BJ (cell line): Measurements from ENCODE around the gene APMAP. TPM values are rescaled to one million over a fixed set of nuclear protein-coding genes. Genes with fewer than 3 reads are reported as not detected.

Experiments
- CTCF ChIA-PET: fragments of 350-600 bp; formaldehyde crosslinking; extraction: SDS; loops from one replicate; lab custom pipeline; 2021; ENCODE audit warnings: antibody characterized with exemption, inconsistent platforms; lab: Yijun Ruan, JAX
- POLR2A ChIA-PET: fragments of 300-600 bp; sonication (Branson Sonifier 250); formaldehyde crosslinking; extraction: SDS; loops from one replicate; lab custom pipeline; 2021; ENCODE audit warnings: antibody characterized with exemption; lab: Charles Lee
- DNase-seq: peaks from one replicate; pipeline ENCODE4 v3.0.0-alpha.2; 2011; ENCODE audit warnings: low read depth
- H3K27me3 ChIP-seq: 2 replicates; pipeline ENCODE4 v1.6.0; 2011; ENCODE audit warnings: low read length; ENCODE audit not compliant: control insufficient read depth, insufficient read depth
- H3K36me3 ChIP-seq: 2 replicates; pipeline ENCODE4 v1.5.1; 2011; ENCODE audit warnings: low read length; ENCODE audit not compliant: control insufficient read depth, insufficient read depth
- H3K4me3 ChIP-seq: 2 replicates; pipeline ENCODE4 v1.5.1; 2011; ENCODE audit warnings: low read depth, mild to moderate bottlenecking, control low read depth, low read length
- polyA plus RNA-seq: library from polyadenylated mRNA; depleted of rRNA; stranded (reverse); fragments of >200 nt; gene quantifications from 2 replicates; pipeline ENCODE4 v1.2.3, GENCODE V29; 2011
- TF ChIP-seq, protein P1 (sequence below): IDR thresholded peaks from 2 replicates; pipeline ENCODE4 v1.5.1; 2011; ENCODE audit warnings: low read depth, mild to moderate bottlenecking, control low read depth, inconsistent platforms, low read length, moderate library complexity; ENCODE audit not compliant: insufficient read depth

The APMAP gene
- polyA plus RNA-seq, 1 experiment, result 75.8 TPM

GRCh38 chr20:24993337-24994185 lies 1.0 kb upstream of the APMAP start:
- no peaks in the 10 kb centered on the region for H3K36me3 ChIP-seq
- 0 out of 2 replicates have a peak, but pooled peaks cover 4% of the 10 kb centered on the region for H3K27me3 ChIP-seq
- TF ChIP-seq, protein P1, sequence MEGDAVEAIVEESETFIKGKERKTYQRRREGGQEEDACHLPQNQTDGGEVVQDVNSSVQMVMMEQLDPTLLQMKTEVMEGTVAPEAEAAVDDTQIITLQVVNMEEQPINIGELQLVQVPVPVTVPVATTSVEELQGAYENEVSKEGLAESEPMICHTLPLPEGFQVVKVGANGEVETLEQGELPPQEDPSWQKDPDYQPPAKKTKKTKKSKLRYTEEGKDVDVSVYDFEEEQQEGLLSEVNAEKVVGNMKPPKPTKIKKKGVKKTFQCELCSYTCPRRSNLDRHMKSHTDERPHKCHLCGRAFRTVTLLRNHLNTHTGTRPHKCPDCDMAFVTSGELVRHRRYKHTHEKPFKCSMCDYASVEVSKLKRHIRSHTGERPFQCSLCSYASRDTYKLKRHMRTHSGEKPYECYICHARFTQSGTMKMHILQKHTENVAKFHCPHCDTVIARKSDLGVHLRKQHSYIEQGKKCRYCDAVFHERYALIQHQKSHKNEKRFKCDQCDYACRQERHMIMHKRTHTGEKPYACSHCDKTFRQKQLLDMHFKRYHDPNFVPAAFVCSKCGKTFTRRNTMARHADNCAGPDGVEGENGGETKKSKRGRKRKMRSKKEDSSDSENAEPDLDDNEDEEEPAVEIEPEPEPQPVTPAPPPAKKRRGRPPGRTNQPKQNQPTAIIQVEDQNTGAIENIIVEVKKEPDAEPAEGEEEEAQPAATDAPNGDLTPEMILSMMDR, result peak; percentile 30; the same call in 1 of the 2 replicates
- H3K4me3 ChIP-seq, result peak overlapping the region; percentile 89
- CTCF ChIA-PET, result interaction anchor here (0.6 to 5.8 kb wide), 23 partner anchors 10 to 722 kb away, joined by 3 to 216 read pairs (median 4); no protein-coding TSS in a partner anchor
- POLR2A ChIA-PET, result no interaction called here
- no peak for DNase-seq

GRCh38 chr20:24991897-24992486 lies 559 bp downstream of the APMAP start:
- Histone ChIP-seq H3K27me3 (0 out of 2 replicates have a peak, but pooled peaks cover 2% of the 10 kb centered on the region), H3K36me3 (no peaks in the 10 kb centered on the region), H3K4me3 (peak overlapping the region; percentile 89)
- POLR2A ChIA-PET, result no interaction called here
- CTCF ChIA-PET, result interaction anchor here (5.8 kb wide), 1 partner anchor 71 kb away, joined by 216 read pairs; no protein-coding TSS in a partner anchor
- TF ChIP-seq, protein P1, result no peak
- no peak for DNase-seq

- CTCF ChIA-PET, result interaction anchor here (1.1 kb wide), 1 partner anchor 407 kb away, joined by 3 read pairs; no protein-coding TSS in a partner anchor
- Histone ChIP-seq H3K4me3 (no peak overlapping the region), H3K27me3 (no peaks in the 10 kb centered on the region), H3K36me3 (no peaks in the 10 kb centered on the region)
- TF ChIP-seq, protein P1, result no peak
- no peak for DNase-seq
- POLR2A ChIA-PET, result no interaction called here
These were observed 1.7 kb downstream of the APMAP start for GRCh38 chr20:24990810-24991252.

DNA sequence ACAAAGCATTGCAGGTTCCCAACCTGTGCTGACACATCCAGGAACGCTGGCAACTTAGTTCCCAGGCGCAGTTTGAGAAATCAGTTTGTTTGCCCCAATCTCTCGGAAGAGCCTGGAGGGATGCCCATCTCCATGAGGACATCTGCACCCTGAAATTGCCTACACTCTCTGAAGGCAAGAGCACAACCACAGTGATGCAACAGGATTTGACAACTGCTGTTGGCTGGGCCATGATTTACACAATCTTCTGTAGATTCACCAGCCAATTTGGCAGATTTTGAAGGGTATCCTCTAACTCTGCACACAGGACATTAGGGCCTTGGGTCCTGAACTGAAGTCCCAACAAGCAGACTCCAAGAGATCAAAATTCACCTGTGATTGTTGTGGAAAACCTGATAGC lies 3.4 kb downstream of the APMAP start:
- Histone ChIP-seq H3K36me3 (no peaks in the 10 kb centered on the region), H3K27me3 (no peaks in the 10 kb centered on the region), H3K4me3 (no peak overlapping the region)
- DNase-seq, result no peak
- ChIA-PET CTCF (interaction anchor here (1.0 kb wide), 1 partner anchor 190 kb away, joined by 3 read pairs; no protein-coding TSS in a partner anchor), POLR2A (no interaction called here)
- TF ChIP-seq, protein P1, result no peak
